ENCODE results near the gene GLRA2.

Gene GLRA2

DNA sequence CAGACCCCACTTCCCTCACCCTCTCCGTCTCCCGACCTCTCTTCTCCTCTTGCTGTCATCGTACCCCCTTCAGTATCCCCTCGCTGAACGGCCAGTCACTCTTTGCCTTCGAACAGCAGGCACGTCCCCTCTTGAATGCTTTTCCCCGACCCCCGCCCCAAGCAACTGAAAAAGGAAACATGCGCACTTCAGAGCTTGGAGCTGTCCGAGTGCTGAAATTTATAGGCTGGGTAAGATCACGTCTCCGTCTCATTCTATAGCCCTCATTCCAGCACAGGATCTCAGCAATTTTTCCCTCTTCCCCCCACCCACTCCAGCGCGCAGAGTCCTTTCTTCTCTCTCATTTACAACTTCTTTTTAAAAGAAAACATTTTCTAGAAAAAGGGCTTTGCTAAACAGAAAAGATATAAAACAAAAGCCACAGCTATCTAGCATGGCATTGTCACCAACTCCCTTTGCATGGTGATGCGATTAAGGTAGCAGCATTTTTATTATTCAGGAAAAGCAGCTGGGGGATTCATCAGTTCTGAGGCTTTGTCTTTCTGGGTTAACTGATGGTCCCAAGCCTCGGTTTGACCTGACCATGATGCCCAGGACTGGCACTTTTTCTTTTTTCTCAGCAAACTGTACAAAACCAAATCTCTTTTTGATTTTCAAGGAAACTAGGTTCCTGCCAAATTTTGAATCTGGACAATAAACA, at the start of gene GLRA2:
Gene GLRA2 (plus strand): TSS at position 247 of the 700 bp plus-strand sequence. CDS start 522 bp downstream, outside the sequence.
- DNase-seq, result no peak

- DNase-seq, result no peak
Observed at GRCh38 chrX:14489437-14489836, 39.9 kb upstream of the GLRA2 start.

GRCh38 chrX:14491689-14492088, 37.6 kb upstream of the GLRA2 start:
- no peak for DNase-seq

GRCh38 chrX:14496674-14497073, 32.7 kb upstream of the GLRA2 start:
- DNase-seq, result no peak

DNA sequence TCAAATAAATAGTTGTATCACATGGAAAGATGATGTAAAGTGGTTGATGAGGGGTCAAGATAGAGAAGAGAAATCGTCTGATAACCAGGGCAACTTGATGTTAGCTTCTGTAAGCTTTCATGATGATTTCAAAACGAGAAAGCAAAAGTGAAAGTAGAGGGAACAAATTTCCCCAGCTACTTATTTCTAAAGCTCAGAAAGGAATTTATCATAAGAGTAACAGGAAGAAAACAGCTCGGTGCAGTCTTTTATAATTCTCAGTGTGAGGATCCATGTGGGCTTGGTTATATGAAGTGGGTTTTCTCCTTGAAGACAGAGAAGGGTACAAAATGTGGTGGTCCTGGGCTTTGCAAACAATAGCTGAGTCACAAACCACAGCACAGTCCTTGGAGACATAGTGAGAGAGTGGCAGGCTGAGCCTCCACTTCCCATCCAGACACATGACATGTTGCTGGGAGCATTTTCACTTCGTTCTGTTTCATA, 32.1 kb upstream of the GLRA2 start:
- no peak for DNase-seq

DNA sequence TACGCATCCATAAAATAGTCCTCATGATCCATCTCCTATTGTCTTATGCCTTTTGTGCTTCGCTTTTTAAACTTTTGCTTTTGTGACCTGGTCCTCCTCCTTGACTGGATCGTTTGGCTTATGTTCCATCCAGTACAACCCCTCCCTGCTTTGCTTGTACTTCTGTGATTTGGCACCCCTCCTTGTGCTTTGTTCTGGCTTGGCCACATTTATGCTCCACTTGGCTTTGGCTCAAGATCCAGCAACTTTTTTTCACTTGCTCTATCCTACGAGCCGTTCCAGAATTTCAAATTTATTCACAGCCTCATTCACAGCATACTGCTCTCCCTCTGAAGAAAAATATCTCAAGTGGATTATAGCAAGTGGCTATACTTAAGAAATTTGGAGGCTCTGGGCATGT, 28.0 kb upstream of the GLRA2 start:
- no peak for DNase-seq

GRCh38 chrX:14504960-14505538, 24.3 kb upstream of the GLRA2 start:
- no peak for DNase-seq

DNA sequence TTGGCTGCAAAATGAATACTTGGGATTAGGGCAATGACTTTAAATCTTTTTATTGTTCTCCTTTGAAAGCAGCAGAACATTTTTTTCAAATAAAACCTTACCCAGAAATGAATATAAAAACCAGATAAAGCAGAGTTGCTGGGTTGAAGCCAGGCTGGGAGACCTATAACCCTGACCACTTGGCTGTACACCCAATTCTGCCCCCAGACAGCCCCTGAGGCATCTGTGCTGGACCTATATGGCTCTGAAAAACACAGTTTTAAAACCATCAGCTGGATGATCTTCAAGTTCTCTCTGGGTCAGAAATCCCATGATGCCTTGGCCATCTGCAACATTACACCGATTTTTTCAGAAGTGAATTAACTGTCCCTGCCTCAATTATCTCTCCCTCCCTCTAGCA, 23.7 kb upstream of the GLRA2 start:
- no peak for DNase-seq

DNA sequence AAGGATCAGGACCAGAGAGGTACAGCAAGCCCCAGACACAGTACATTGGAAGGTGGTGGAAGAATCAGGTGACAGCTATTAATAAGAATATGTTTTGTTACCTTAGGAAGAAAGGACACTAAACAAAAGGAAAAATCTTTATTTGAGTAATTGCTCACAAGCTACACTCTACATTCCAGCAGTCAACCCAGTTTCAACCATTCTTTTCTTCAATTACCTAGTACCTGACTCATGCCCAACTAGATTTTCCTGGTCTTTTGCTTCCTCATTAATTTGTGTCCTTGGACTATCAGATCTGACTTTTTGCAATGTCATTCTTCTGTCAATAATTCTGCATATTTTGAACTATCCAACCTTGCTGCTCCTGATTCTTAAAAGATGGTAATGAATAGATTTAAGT, 22.5 kb upstream of the GLRA2 start:
- no peak for DNase-seq

DNA sequence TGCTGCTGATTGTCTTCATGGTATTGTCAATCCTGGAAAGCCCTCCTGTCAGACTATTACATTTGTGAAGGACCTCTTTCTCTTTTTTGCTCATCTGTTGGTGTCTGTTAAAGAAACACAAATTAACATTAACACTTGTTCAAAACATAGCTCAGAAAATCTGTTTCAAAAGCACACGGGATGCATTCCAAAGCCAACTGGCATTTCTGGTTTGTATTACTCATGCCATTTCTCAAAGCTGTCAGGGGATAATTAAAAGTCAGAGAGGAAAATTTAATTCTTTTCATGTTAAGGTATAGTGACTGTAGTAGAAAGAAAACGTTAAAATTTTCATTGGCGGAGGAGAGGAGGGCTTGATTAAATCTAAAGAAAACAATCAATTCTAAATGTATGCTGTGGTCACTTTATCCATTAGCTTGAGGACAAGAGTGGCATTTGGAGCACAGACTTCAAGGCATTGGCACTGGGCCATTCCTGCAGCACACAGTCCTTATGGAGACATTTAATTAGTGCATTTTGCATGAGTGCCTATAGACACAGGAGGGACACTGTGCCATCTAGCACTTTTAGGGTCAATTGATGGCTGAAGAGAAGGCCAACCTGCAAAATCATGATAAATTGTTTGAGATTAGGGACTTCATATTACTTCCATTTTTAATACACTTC, 21.2 kb upstream of the GLRA2 start:
- DNase-seq, result no peak

- no peak for DNase-seq
Observed at GRCh38 chrX:14509325-14510057, 19.8 kb upstream of the GLRA2 start.

DNA sequence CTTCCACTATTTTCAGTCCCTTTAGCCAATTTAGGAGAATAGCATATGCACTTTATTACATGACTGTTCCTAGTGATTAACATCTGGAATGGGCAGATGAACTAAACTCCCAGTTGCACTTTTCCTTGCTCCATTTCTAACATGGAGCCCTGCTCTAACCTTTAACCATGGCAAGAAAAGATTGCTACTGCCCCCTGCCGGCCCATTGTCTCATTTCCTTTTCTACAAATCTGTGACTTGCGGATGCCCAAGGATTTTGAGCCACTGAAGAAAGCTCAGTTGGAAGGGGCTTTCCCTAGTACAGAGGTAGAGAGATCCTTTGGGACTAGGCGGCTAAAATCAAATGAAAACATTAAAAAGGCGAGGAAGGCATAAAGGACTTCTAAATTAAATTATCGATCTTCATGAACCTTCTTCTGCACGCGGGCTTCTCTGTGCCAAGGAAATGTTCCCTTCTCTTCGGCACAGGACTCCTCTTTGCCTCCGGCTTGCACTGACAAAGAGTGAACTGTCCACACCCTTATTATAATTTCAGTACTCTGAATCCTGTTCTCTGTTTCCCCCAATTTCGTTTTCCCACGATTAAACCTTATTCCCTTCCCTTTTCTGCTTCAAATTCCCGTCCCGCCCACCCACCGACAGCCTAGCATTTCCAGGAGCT, 577 bp upstream of the GLRA2 start:
- no peak for DNase-seq

- DNase-seq, result no peak
Observed at GRCh38 chrX:14533867-14534266, 4.5 kb downstream of the GLRA2 start.

GRCh38 chrX:14546190-14546589, 16.9 kb downstream of the GLRA2 start:
- DNase-seq, result no peak

GRCh38 chrX:14554131-14554715, 24.9 kb downstream of the GLRA2 start:
- no peak for DNase-seq

GRCh38 chrX:14564058-14564457, 34.7 kb downstream of the GLRA2 start:
- no peak for DNase-seq

DNA sequence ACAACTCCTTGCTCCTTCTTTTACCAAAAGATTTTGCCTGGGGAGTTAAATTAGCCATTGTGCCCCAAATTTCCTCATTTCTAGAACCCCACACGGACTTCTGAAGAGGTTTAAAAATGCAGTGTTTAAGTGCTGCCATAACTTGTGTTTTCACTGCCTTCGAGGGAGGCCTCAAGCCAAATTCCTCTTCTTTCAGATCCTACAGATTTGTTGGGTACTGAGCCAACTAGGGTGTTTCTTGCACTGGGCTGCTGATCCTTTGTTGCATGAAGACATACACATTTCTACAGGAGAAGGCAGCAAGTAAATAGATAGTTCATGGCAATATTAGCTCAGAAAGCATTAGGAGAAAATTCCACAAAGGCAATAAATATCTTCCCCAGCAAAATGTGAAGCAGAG, 43.8 kb downstream of the GLRA2 start:
- DNase-seq, result no peak

GRCh38 chrX:14581081-14581480, 51.7 kb downstream of the GLRA2 start:
- no peak for DNase-seq

DNA sequence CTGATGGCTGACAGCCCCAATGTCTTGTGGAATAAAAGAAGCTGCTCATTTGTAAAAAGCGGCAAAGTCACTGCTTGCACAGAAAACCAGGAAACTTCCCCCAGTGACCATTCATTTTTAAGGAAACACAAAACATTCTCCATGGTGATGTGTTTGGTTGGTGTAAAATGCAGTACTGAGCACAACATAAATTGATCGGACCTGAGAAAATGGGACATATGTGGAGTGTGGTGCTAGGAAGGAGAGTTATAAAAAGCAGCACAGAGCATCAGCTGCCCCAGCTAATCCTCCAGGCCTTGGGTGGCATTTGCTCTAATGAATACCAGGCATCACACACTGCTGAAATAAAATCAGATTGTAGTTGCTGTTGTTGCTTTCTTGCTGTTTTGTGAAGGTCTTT, 55.2 kb downstream of the GLRA2 start:
- DNase-seq, result no peak

GRCh38 chrX:14590216-14590615, 60.9 kb downstream of the GLRA2 start:
- DNase-seq, result no peak

- no peak for DNase-seq
Observed at GRCh38 chrX:14590693-14591424, 61.5 kb downstream of the GLRA2 start.

DNA sequence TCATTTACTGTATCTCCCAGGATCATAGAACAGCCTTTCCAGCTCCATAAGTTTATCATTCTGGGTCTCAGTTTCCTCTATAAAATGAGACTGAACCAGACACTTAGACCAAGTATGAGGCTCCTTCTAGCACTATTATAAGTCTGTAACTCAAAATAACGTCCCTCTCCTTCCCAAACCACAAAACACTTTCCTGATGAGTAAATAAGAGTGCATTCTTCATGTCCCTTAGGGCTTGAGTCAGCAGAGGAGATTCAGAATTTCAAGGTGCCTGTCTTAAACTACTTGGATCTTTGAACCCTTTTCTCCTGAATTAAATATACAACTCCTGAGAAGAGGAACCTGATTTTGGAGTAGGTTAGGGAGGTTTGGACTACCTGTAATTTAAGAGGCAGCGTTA, 62.6 kb downstream of the GLRA2 start:
- DNase-seq, result no peak
